ENCODE measurements around the gene CCL5. TPM values are rescaled to one million over a fixed set of nuclear protein-coding genes. Genes with fewer than 3 reads are reported as not detected.

Gene CCL5
- total RNA-seq, 1 donor from 2014 or later, result not detected

- peaks cover 57% of the 10 kb centered on the region for H3K36me3 Mint-ChIP-seq (ENCODE audit: unreplicated experiment)
- TF ChIP-seq CTCF (IDR thresholded peaks at IDR 0.05), result no peak
- no peak overlapping the region for H3K27ac Mint-ChIP-seq (ENCODE audit: unreplicated experiment)
- no peaks in the 10 kb centered on the region for H3K9me3 Mint-ChIP-seq (ENCODE audit: unreplicated experiment)
- peaks cover 2% of the 10 kb centered on the region for H3K4me1 Mint-ChIP-seq (ENCODE audit: unreplicated experiment)
- no peak overlapping the region for H3K4me3 Mint-ChIP-seq (ENCODE audit: unreplicated experiment)
- H3K27me3 Mint-ChIP-seq (ENCODE audit: unreplicated experiment), result no peaks in the 10 kb centered on the region
- no peak for DNase-seq (ENCODE audit: extremely low spot score, unreplicated experiment)
These were observed 55.0 kb downstream of the CCL5 start for GRCh38 chr17:35825206-35825605.

Other genes with a start within 250 kb of the CCL5 start
- gene RASL10B, start 148.7 kb downstream of the CCL5 start, total RNA-seq, result 15.6 and 16.2 TPM in 2 replicates
- not detected in 2 replicates for gene GAS2L2, start 127.1 kb downstream of the CCL5 start, total RNA-seq
- not detected in 2 replicates for gene C17orf50, start 119.5 kb downstream of the CCL5 start, total RNA-seq
- 0.73 and 0.75 TPM in 2 replicates for gene MMP28, start 84.7 kb downstream of the CCL5 start, total RNA-seq
- gene TAF15, start 70.9 kb downstream of the CCL5 start, total RNA-seq, result 157 and 170 TPM in 2 replicates
- gene HEATR9, start 11.5 kb downstream of the CCL5 start, total RNA-seq, result not detected in 2 replicates
- gene RDM1, start 50.4 kb upstream of the CCL5 start, total RNA-seq, result 0.35 TPM in 1 of 2 replicates, not detected in the other
- not detected in 2 replicates for gene LYZL6, start 63.4 kb upstream of the CCL5 start, total RNA-seq
- gene CCL16, start 101.1 kb upstream of the CCL5 start, total RNA-seq, result not detected in 2 replicates
- gene CCL14, start 106.4 kb upstream of the CCL5 start, total RNA-seq, result not detected in 2 replicates
- not detected in 2 replicates for gene CCL15, start 121.2 kb upstream of the CCL5 start, total RNA-seq
- not detected in 2 replicates for gene CCL23, start 137.6 kb upstream of the CCL5 start, total RNA-seq
- not detected in 2 replicates for gene CCL18, start 183.9 kb upstream of the CCL5 start, total RNA-seq
- not detected in 2 replicates for gene CCL3, start 209.8 kb upstream of the CCL5 start, total RNA-seq
- not detected in 2 replicates for gene CCL4, start 223.5 kb upstream of the CCL5 start, total RNA-seq

All from osteocyte (in vitro differentiated cells).